Uterus (tissue), 2 donors: ENCODE measurements around the gene ERFL.

Experiments
- POLR2A ChIP-seq, 2 donors: fragments of 450-650 bp; IDR thresholded peaks; one replicate each; pipeline ENCODE4 v1.6.1; 2016; ENCODE audit warnings: antibody characterized with exemption in 2 of 2, mild to moderate bottlenecking in 1 of 2, moderate library complexity in 1 of 2
- TF ChIP-seq, protein P1 (sequence below), 4 experiments: fragments of 200-600 bp in 2 of 4; fragments of 450-650 bp in 2 of 4; sonication (generic) in 2 of 4; IDR thresholded peaks; one replicate each; pipeline ENCODE4 v1.5.1; 2016 to 2019; ENCODE audit warnings: antibody characterized with exemption in 4 of 4, mild to moderate bottlenecking in 2 of 4, moderate library complexity in 1 of 4

DNA sequence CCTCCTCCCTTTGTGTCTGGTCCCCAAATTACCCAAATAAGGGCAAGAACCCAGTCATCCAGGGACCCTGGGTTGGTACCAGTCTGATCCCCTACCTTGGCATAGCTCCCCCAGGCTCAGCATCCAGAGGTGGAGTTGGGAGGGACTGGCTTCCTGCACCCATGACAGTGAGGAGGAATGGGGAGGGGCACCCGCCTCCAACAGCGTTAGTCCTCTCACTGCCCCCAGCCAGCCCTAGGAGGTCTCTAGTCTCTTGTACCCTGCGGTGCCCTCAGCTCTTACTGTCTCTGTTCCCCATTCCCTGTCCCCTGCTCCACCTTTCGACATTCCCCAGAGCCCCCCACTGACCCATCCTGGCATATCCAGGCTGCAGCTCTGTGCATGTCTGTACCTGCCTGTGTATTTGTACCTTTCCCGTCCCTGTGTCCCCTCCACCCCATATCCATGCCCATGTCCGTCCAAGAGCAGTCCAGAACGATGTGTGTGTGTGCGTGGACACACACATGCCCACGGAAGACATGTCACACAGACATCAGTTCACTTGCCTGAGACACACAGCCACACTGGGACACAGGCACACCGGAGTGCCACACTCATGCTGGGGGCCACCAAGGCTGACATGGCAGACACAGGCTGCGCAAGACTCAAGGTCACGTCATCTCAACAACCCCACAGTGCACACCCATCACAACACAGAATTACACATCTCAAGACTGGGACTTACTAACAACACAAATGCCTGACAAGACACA is 17.8 kb downstream of the ERFL start:
- TF ChIP-seq POLR2A (IDR thresholded peaks at IDR 0.05) = no peak
- TF ChIP-seq, protein P1, sequence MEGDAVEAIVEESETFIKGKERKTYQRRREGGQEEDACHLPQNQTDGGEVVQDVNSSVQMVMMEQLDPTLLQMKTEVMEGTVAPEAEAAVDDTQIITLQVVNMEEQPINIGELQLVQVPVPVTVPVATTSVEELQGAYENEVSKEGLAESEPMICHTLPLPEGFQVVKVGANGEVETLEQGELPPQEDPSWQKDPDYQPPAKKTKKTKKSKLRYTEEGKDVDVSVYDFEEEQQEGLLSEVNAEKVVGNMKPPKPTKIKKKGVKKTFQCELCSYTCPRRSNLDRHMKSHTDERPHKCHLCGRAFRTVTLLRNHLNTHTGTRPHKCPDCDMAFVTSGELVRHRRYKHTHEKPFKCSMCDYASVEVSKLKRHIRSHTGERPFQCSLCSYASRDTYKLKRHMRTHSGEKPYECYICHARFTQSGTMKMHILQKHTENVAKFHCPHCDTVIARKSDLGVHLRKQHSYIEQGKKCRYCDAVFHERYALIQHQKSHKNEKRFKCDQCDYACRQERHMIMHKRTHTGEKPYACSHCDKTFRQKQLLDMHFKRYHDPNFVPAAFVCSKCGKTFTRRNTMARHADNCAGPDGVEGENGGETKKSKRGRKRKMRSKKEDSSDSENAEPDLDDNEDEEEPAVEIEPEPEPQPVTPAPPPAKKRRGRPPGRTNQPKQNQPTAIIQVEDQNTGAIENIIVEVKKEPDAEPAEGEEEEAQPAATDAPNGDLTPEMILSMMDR (IDR thresholded peaks at IDR 0.05) = no peak
